Activated T-helper 9 cell treated with anti-CD3 and anti-CD28 coated beads, Interleukin-2, amount 50 U/mL, for 16 hours (primary cell): ENCODE data around the gene MDH1.
A peak's percentile ranks its signal among the peaks of the same experiment; 100 is the strongest.
"Not testable (repeated sequence)": the region's sequence is repeated elsewhere in the genome, so short reads cannot be mapped to it uniquely, and the experiment has no call there.

Experiments
- DNase-seq: peaks from one replicate; pipeline ENCODE4 v3.0.0-alpha.2; 2020; ENCODE audit warnings: low read depth

Gene MDH1

GRCh38 chr2:63588385-63589147 is at the start of gene MDH1, which contains the start of gene WDPCP:
MDH1 (plus strand) TSS chr2:63588963; CDS start chr2:63589044, 81 bp downstream.
WDPCP (minus strand) TSS chr2:63588477; CDS start chr2:63588271, 206 bp downstream.
- DNase-seq, result peak; percentile 91

DNA sequence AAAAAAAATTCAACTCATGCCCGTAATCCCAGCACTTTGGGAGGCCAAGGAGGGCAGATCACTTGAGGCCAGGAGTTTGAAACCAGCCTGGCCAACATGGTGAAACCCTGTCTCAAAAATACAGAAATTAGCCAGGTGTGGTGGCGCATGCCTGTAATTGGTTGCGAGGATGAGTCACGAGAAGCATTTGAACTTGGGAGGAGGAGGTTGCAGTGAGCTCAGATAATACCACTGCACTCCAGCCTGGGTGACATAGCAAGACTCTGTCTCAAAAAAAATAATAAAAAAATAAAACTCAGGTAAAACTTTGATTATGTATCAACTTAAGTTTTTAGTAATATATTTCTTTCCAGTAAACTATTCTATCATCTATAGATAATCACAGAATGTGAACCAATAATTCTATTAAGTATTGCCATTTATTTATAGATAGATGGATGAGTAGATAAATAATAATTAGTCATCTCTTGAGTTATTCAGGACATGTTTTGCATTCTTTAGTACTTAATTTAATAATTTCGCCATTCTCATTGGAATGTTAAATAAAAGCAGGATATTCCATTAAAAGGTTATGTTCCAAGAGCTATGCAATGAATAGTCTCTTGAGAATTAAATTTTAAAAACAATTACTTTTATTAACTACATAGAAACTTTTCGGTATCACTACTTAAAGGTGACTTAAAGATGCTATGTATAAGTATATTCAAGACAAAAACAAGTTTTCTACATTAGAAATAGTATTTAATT is 49.2 kb upstream of the MDH1 start:
- DNase-seq, result no peak

DNA sequence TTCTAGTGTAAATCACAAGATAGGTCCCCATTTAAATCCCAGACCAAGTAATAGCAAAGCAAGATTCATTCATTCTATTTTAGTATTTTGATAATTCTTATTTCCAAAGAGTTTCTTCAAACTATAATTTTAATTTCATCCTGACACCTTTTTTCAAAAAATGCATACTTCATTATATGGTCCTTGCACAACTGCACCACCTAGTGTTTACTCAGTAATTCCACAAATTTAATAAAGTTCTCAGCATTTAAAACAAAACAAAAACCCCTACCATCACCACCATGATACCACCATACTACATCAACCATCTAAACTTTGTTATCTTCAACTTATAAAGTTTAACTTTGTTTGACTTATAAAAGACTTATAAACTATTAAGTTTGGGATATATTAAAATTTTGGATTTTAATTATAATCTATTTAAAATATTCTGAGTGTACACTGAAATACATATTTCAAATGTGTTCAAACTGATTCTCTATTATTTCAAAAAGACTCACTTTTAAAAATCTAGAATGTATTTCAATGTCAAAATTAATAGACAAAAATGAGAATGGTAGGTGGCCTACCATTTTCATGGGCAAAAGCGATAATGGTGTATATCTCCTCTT is 44.6 kb upstream of the MDH1 start:
- no peak for DNase-seq

GRCh38 chr2:63545023-63545422 is 43.7 kb upstream of the MDH1 start:
- DNase-seq, result no peak

- no peak for DNase-seq
Observed at GRCh38 chr2:63553049-63553448, 35.7 kb upstream of the MDH1 start.

DNA sequence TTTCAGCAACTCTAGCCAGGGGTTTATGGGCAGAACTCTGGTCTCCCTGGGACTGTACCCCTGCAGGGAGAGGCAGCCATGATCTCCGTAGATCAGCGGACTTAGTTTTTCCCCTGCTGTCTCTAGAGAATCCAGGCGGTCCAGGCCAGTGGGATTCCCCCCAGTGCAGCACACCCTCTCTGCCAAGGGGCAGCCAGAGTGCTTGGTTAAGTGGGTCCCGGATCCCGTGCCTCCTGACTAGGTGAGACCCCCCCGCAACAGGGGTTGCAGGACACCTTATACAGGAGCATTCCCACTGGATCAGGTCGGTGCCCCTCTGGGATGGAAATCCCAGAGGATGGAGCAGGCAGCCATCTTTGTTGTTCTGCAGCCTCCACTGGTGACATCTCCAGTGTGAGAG is 33.5 kb upstream of the MDH1 start:
- DNase-seq, result no peak

DNA sequence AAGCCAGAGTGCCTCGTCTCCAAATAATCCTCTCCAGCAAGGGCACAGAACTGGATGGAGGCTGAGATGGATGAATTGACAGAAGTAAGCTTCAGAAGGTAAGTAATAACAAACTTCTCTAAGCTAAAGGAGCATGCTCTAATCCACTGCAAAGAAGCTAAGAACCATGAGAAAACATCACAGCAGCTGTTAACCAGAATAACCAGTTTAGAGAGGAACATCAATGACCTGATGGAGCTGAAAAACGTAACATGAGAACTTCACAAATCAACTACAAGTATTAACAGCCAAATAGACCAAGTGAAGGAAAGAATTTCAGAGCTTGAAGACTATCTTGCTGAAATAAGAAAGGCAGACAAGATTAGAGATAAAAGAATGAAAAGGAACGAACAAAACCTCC is 32.8 kb upstream of the MDH1 start:
- DNase-seq, result no peak

GRCh38 chr2:63557819-63558218 is 30.9 kb upstream of the MDH1 start:
- not testable (repeated sequence) for DNase-seq

GRCh38 chr2:63558922-63559321 is 29.8 kb upstream of the MDH1 start:
- DNase-seq, result not testable (repeated sequence)

GRCh38 chr2:63562751-63563150 is 26.0 kb upstream of the MDH1 start:
- DNase-seq, result no peak

DNA sequence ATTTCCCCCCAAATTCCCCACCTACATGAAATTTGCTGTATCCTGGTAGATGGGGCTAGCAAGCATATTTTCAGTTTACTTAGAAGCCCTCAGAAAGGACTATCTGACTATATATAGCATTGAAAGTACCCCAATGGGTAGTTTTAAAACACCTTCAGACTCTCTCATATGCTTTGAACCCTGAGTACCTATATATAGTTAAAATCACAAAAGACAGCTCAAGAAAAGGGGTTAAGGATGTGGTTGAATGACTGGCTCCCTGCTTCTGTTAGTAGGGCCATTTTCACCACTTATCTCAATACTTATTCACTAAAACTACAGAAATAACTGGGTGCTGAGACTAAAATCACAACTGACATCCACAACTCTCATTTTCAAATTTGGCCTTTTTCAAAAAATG is 19.0 kb upstream of the MDH1 start:
- no peak for DNase-seq

- no peak for DNase-seq
Observed at GRCh38 chr2:63571291-63571690, 17.5 kb upstream of the MDH1 start.

- no peak for DNase-seq
Observed at GRCh38 chr2:63572001-63572400, 16.8 kb upstream of the MDH1 start.

GRCh38 chr2:63573026-63573425 is 15.7 kb upstream of the MDH1 start:
- not testable (repeated sequence) for DNase-seq

- DNase-seq, result not testable (repeated sequence)
Observed at GRCh38 chr2:63573726-63574345, 14.9 kb upstream of the MDH1 start.

DNA sequence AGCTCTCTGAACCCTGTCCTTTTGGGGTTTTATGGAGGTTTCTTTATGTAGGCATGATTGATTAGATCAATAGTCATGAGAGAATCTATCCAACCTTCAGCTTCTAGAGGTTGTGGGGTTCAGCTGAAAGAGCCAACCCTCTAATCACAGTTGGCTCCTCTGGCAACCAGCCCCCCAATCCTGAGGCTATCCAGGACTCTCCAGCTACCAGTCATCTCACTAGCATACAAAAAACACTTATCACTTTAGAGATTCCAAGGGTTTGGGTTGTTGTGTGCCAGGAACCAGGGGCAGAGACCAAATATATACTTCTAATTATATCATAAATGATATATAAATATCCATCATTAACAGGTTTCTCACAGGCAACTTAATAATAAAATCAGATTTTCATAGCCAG is 12.2 kb upstream of the MDH1 start:
- no peak for DNase-seq

GRCh38 chr2:63578767-63579166 is 10.0 kb upstream of the MDH1 start:
- no peak for DNase-seq

DNA sequence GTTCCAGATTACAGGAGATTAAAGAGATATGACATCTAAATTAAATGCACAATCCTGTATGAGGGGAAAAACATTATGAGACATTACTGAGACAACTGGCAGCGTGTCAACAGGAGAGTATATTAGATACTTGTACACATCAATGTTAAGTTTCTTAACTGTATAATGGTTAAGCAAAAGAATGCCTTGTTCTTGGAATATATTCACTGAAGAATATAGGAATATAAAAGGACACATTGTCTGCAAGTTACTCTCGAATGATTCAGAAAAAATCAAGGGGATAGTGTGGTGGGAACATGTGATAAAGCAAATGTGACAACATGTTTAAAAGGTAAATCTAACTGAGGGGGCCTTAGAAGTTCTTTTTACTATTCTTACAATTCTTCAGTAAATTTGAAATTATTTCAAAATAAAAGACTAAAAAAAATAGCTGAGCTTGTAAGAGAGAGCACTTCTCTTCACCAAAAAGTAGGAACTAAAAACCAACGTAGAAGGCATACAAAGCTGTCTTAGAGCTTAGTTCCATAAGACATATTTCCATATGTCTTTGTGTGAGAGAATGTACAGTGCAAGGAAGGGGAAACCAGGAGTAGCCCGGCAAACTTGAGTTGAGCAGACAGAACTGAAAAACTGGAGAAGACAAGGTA is 8.0 kb upstream of the MDH1 start:
- no peak for DNase-seq

GRCh38 chr2:63581298-63581961 is 7.3 kb upstream of the MDH1 start:
- DNase-seq, result no peak

- no peak for DNase-seq
Observed at GRCh38 chr2:63582873-63583272, 5.9 kb upstream of the MDH1 start.

GRCh38 chr2:63587814-63588384 is 864 bp upstream of the MDH1 start:
- DNase-seq, result no peak
